ENCODE results near the gene IRF2BP1. TPM values are rescaled to one million over a fixed set of nuclear protein-coding genes. Genes with fewer than 3 reads are reported as not detected.

IRF2BP1 gene
- total RNA-seq, 1 experiment from 2014 or later: 24.7 TPM

DNA sequence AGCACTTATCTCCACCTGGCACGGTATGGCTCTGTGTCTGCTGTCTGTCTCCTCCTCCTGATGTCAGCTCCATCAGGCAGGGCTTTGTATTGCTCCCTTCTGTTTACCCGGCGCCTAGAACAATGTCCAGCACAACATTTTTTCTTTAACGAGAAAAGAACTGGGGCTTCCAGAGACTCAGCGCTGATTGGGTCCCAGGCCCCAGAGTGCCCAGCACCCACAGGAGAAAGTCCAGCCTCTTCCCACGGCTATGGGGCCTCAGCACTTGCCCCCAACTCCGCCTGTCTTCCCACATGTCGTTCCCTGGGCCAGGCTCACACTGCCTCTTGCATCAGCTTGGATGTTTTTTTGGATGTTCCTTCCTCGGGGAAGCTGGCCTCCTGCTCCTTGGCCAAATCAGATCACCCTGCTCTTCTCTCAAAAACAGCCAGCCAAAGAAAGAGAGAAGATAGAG, 9.6 kb upstream of the IRF2BP1 start:
- Histone ChIP-seq H2AFZ (no peak overlapping the region), H3K27me3 (ENCODE audit: insufficient read depth, low read depth) (no peaks in the 10 kb centered on the region), H3K36me3 (ENCODE audit: low read depth) (peaks cover 13% of the 10 kb centered on the region; the same call in 1 of the 2 replicates), H3K4me1 (replicated peaks; ENCODE audit: insufficient read depth) (peaks cover 1% of the 10 kb centered on the region; the same call in 1 of the 2 replicates), H4K20me1 (ENCODE audit: insufficient read depth) (no peaks in the 10 kb centered on the region), H3K4me2 (no peak overlapping the region), H3F3A (ENCODE audit: insufficient read depth, low read depth) (peaks cover 12% of the 10 kb centered on the region; the same call in 1 of the 2 replicates), H3K9me2 (ENCODE audit: insufficient read depth) (no peaks in the 10 kb centered on the region), H3K4me3 (no peak overlapping the region), H3K27ac (no peak overlapping the region), H3K79me2 (ENCODE audit: low read depth) (peaks cover 7% of the 10 kb centered on the region; the same call in 1 of the 2 replicates), H3K9me3 (ENCODE audit: insufficient read depth, low read depth) (no peaks in the 10 kb centered on the region)
- POLR2A ChIA-PET (ENCODE audit: unreplicated experiment): no interaction called here
- DNase-seq: no peak
- intact Hi-C loops (cut with micrococcal nuclease; ENCODE audit: unreplicated experiment): no loop called here
- TF ChIP-seq EZH2 (IDR thresholded peaks at IDR 0.05; ENCODE audit: low read depth): no peak
- TF ChIP-seq, protein P1, sequence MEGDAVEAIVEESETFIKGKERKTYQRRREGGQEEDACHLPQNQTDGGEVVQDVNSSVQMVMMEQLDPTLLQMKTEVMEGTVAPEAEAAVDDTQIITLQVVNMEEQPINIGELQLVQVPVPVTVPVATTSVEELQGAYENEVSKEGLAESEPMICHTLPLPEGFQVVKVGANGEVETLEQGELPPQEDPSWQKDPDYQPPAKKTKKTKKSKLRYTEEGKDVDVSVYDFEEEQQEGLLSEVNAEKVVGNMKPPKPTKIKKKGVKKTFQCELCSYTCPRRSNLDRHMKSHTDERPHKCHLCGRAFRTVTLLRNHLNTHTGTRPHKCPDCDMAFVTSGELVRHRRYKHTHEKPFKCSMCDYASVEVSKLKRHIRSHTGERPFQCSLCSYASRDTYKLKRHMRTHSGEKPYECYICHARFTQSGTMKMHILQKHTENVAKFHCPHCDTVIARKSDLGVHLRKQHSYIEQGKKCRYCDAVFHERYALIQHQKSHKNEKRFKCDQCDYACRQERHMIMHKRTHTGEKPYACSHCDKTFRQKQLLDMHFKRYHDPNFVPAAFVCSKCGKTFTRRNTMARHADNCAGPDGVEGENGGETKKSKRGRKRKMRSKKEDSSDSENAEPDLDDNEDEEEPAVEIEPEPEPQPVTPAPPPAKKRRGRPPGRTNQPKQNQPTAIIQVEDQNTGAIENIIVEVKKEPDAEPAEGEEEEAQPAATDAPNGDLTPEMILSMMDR (conservative IDR thresholded peaks at IDR 0.05): no peak
- no TSS peak for BruUV-seq (replicated peaks)
- CTCF ChIA-PET: no interaction called here

DNA sequence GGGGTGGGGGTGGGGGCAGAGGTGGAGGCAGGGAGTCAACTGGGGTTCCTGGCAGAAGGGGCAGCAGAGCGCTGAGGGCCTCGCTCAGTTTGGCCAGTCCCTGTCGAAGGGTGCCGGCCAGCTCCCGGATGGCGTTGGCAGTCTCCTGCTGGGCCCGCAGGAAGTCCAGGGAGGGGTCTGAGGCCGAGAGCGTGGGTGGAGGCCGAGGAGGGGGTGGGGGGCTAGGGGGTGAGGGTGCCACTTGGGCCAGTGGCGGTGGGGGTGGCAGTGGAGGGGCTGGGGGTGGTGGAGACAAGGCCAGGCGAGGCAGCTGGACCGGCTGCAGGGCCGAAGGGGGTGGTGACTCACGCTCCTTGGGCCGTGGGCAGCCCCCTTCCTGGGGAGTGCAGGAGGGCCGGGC, 4.9 kb upstream of the IRF2BP1 start:
- H3K4me1 ChIP-seq (replicated peaks; ENCODE audit: insufficient read depth): no peaks in the 10 kb centered on the region
- ChIA-PET CTCF (no interaction called here), POLR2A (ENCODE audit: unreplicated experiment) (no interaction called here)
- BruUV-seq (replicated peaks): no TSS peak
- DNase-seq: no peak
- no peaks in the 10 kb centered on the region for H3K9me2 ChIP-seq (ENCODE audit: insufficient read depth)
- H3K79me2 ChIP-seq (ENCODE audit: low read depth): no peaks in the 10 kb centered on the region
- no peaks in the 10 kb centered on the region for H3K36me3 ChIP-seq (ENCODE audit: low read depth)
- no peak overlapping the region for H3K4me2 ChIP-seq
- H3F3A ChIP-seq (ENCODE audit: insufficient read depth, low read depth): peaks cover 26% of the 10 kb centered on the region
- no peak overlapping the region for H2AFZ ChIP-seq
- H3K9me3 ChIP-seq (ENCODE audit: insufficient read depth, low read depth): no peaks in the 10 kb centered on the region
- H3K27me3 ChIP-seq (ENCODE audit: insufficient read depth, low read depth): no peaks in the 10 kb centered on the region
- intact Hi-C loops (cut with micrococcal nuclease; ENCODE audit: unreplicated experiment): no loop called here
- H4K20me1 ChIP-seq (ENCODE audit: insufficient read depth): no peaks in the 10 kb centered on the region
- H3K4me3 ChIP-seq: no peak overlapping the region
- TF ChIP-seq, protein P1 (conservative IDR thresholded peaks at IDR 0.05): no peak
- TF ChIP-seq EZH2 (IDR thresholded peaks at IDR 0.05; ENCODE audit: low read depth): no peak
- no peak overlapping the region for H3K27ac ChIP-seq

- H3K4me1 ChIP-seq (replicated peaks; ENCODE audit: insufficient read depth): peaks cover 8% of the 10 kb centered on the region
- POLR2A ChIA-PET (ENCODE audit: unreplicated experiment): no interaction called here
- H3K36me3 ChIP-seq (ENCODE audit: low read depth): no peaks in the 10 kb centered on the region
- no peaks in the 10 kb centered on the region for H3K9me3 ChIP-seq (ENCODE audit: insufficient read depth, low read depth)
- no TSS peak for BruUV-seq (replicated peaks)
- no peak overlapping the region for H3K27ac ChIP-seq
- no peak overlapping the region for H2AFZ ChIP-seq
- no peak overlapping the region for H3K4me2 ChIP-seq
- intact Hi-C loops (cut with micrococcal nuclease; ENCODE audit: unreplicated experiment): no loop called here
- DNase-seq: no peak
- H4K20me1 ChIP-seq (ENCODE audit: insufficient read depth): peaks cover 8% of the 10 kb centered on the region
- TF ChIP-seq, protein P1 (conservative IDR thresholded peaks at IDR 0.05): no peak
- no peak for TF ChIP-seq EZH2 (IDR thresholded peaks at IDR 0.05; ENCODE audit: low read depth)
- no peaks in the 10 kb centered on the region for H3K9me2 ChIP-seq (ENCODE audit: insufficient read depth)
- CTCF ChIA-PET: interaction anchor here (0.6 kb wide), 1 partner anchor 103 kb away, joined by 3 read pairs; no protein-coding TSS in a partner anchor
- H3K79me2 ChIP-seq (ENCODE audit: low read depth): peaks cover 12% of the 10 kb centered on the region
- H3K27me3 ChIP-seq (ENCODE audit: insufficient read depth, low read depth): no peaks in the 10 kb centered on the region
- no peak overlapping the region for H3K4me3 ChIP-seq
- H3F3A ChIP-seq (ENCODE audit: insufficient read depth, low read depth): peaks cover 26% of the 10 kb centered on the region
Measured at GRCh38 chr19:45889210-45889885, 3.4 kb upstream of the IRF2BP1 start.

Measured in PC-9 (cell line).